Osteoblast (primary cell): ENCODE measurements around the gene MLH3. TPM values are rescaled to one million over a fixed set of nuclear protein-coding genes. Genes with fewer than 3 reads are reported as not detected.
A peak's percentile ranks its signal among the peaks of the same experiment; 100 is the strongest.

Experiments used
- DNase-seq: peaks from one replicate; pipeline ENCODE4 v3.0.0; 2011; ENCODE audit warnings: low spot score, mixed read lengths; ENCODE audit not compliant: insufficient read length; ENCODE audit errors: missing footprints
- H2AFZ ChIP-seq: 2 replicates; pipeline ENCODE4 v1.6.0; 2011; ENCODE audit warnings: mild to moderate bottlenecking, low read length
- H3K27ac ChIP-seq: 2 replicates; pipeline ENCODE4 v1.5.1; 2011; ENCODE audit warnings: mild to moderate bottlenecking, low read depth, low read length, moderate library complexity
- H3K27me3 ChIP-seq: 2 replicates; pipeline ENCODE4 v1.6.0; 2012; ENCODE audit warnings: mild to moderate bottlenecking, control low read depth, inconsistent platforms, low read length, moderate library complexity; ENCODE audit not compliant: insufficient read depth
- H3K36me3 ChIP-seq: 2 replicates; pipeline ENCODE4 v1.5.1; 2011; ENCODE audit warnings: mild to moderate bottlenecking, low read length, control low read depth, moderate library complexity; ENCODE audit not compliant: insufficient read depth
- H3K4me1 ChIP-seq: 2 replicates; pipeline ENCODE4 v1.5.1; 2011; ENCODE audit warnings: mild to moderate bottlenecking, low read length, control low read depth, moderate library complexity; ENCODE audit not compliant: insufficient read depth
- H3K4me2 ChIP-seq: 2 replicates; pipeline ENCODE4 v1.6.0; 2011; ENCODE audit warnings: mild to moderate bottlenecking, low read length; ENCODE audit not compliant: insufficient read depth
- H3K4me3 ChIP-seq: fragments of 200-600 bp; sonication (generic); 3 replicates; pipeline ENCODE4 v1.5.1; 2012; ENCODE audit warnings: mild to moderate bottlenecking, low read length, inconsistent platforms; ENCODE audit not compliant: insufficient read depth
- H3K79me2 ChIP-seq: 2 replicates; pipeline ENCODE4 v1.6.0; 2012; ENCODE audit warnings: mild to moderate bottlenecking, low read length, control low read depth, inconsistent platforms; ENCODE audit not compliant: insufficient read depth
- H3K9me3 ChIP-seq: 2 replicates; pipeline ENCODE4 v1.5.1; 2011; ENCODE audit warnings: low read depth, low read length, control low read depth
- H4K20me1 ChIP-seq: 2 replicates; pipeline ENCODE4 v1.6.0; 2012; ENCODE audit warnings: mild to moderate bottlenecking, low read length, control low read depth; ENCODE audit not compliant: insufficient read depth
- total RNA-seq: library from RNA; depleted of rRNA; stranded (reverse); fragments of >200 nt; gene quantifications from 2 replicates; pipeline ENCODE4 v1.2.3, GENCODE V29; 2012
- TF ChIP-seq, protein P1 (sequence below): IDR thresholded peaks from 2 replicates; pipeline ENCODE4 v1.5.1; 2011; ENCODE audit warnings: mild to moderate bottlenecking, low read depth, low read length, moderate library complexity; ENCODE audit errors: extremely low read depth

The MLH3 gene
- total RNA-seq, 1 donor = 40.5 TPM

DNA sequence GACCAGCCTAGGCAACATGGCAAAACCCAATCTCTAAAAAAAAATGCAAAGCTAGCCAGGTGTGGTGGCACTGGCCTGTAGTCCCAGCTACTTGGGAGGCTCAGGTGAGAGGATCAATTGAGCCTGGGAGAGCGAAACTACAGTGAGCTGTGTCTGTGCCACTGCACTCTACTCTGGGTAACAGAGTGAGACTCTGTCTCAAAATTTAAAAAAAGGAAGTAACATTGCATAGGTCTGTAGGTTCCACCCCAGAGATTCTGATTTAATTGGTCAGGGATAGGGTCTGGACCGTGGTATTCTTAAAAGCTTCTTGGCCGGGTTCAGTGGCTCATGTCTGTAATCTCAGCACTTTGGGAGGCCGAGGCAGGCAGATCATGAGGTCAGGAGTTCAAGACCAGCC lies 44.4 kb upstream of the MLH3 start:
- H3K4me1 ChIP-seq = peaks cover 4% of the 10 kb centered on the region
- no peak for DNase-seq
- H3K9me3 ChIP-seq = no peaks in the 10 kb centered on the region
- no peak overlapping the region for H2AFZ ChIP-seq
- no peak overlapping the region for H3K27ac ChIP-seq
- peaks cover 6% of the 10 kb centered on the region for H4K20me1 ChIP-seq
- H3K4me2 ChIP-seq = no peak overlapping the region
- peaks cover 72% of the 10 kb centered on the region for H3K36me3 ChIP-seq
- TF ChIP-seq, protein P1, sequence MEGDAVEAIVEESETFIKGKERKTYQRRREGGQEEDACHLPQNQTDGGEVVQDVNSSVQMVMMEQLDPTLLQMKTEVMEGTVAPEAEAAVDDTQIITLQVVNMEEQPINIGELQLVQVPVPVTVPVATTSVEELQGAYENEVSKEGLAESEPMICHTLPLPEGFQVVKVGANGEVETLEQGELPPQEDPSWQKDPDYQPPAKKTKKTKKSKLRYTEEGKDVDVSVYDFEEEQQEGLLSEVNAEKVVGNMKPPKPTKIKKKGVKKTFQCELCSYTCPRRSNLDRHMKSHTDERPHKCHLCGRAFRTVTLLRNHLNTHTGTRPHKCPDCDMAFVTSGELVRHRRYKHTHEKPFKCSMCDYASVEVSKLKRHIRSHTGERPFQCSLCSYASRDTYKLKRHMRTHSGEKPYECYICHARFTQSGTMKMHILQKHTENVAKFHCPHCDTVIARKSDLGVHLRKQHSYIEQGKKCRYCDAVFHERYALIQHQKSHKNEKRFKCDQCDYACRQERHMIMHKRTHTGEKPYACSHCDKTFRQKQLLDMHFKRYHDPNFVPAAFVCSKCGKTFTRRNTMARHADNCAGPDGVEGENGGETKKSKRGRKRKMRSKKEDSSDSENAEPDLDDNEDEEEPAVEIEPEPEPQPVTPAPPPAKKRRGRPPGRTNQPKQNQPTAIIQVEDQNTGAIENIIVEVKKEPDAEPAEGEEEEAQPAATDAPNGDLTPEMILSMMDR = no peak
- no peaks in the 10 kb centered on the region for H3K27me3 ChIP-seq
- H3K4me3 ChIP-seq = no peak overlapping the region
- H3K79me2 ChIP-seq = no peaks in the 10 kb centered on the region

DNA sequence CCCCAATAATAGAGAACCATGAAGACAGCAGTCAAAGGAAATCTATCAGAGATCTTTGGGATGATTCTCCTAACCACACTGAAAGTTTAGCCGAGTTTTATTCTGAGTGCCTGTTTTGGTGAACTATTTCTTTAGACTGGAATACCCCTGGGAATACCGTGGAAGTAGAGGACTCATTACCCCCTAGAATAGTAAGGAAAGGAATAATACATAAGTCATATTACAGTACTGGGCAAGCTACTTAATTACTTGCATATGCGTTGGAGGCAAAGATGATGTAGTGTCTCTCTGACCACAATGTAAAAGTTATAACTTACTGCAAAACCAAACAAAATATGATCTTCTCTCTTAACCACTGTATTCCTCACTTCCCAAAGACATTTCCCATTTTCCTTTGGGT lies 43.6 kb upstream of the MLH3 start:
- Histone ChIP-seq H3K79me2 (no peaks in the 10 kb centered on the region), H3K4me3 (no peak overlapping the region), H4K20me1 (peaks cover 6% of the 10 kb centered on the region), H3K27me3 (no peaks in the 10 kb centered on the region), H3K4me2 (peak overlapping the region; percentile 7), H3K27ac (peak overlapping the region; percentile 46), H3K36me3 (peaks cover 70% of the 10 kb centered on the region), H3K4me1 (peaks cover 4% of the 10 kb centered on the region), H2AFZ (no peak overlapping the region), H3K9me3 (no peaks in the 10 kb centered on the region)
- peak; percentile 34 for DNase-seq
- TF ChIP-seq, protein P1 = no peak

DNA sequence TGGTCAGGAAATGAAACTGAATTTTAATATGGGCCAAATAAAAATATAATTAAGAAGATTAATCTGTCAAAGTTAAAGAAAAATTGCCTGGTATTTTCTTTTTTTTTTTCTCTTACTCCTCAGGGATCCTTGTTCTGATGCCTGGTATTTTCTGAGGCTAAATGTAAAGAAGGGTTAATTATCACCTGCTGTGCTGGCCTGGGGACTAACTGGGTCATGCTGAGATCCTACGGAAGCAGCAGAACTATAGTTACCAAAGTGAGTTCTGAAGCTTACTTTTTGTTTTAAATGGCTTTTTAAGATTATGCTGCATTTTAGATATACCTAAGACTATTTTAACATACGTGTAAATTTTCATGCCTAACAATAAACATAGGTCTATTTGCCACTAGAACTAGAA lies 41.4 kb upstream of the MLH3 start:
- no peak for DNase-seq
- no peak overlapping the region for H3K27ac ChIP-seq
- H3K36me3 ChIP-seq = peaks cover 61% of the 10 kb centered on the region
- H3K79me2 ChIP-seq = no peaks in the 10 kb centered on the region
- H3K9me3 ChIP-seq = no peaks in the 10 kb centered on the region
- H3K4me2 ChIP-seq = no peak overlapping the region
- no peaks in the 10 kb centered on the region for H3K27me3 ChIP-seq
- TF ChIP-seq, protein P1 = no peak
- H3K4me3 ChIP-seq = no peak overlapping the region
- peaks cover 4% of the 10 kb centered on the region for H3K4me1 ChIP-seq
- no peak overlapping the region for H2AFZ ChIP-seq
- H4K20me1 ChIP-seq = no peaks in the 10 kb centered on the region

DNA sequence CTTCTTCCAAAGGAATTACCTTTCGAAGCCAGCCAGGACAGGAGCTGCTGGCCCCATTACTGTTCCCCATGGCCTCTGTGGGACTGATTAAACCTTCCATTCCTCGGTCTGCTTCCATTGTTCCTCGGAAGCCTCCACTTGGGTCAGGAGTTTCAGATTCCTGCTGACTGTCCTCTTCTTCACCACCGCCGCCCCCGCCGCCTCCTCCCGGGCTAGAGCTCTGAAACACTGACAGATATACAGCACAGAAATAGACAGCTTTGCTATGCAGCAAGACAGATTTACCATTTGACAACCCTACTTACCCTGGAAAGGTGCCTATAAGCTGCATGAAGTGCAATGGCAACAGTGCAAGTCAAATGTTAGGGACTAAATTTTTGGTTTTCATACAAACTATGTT lies 40.0 kb upstream of the MLH3 start:
- peaks cover 61% of the 10 kb centered on the region for H3K36me3 ChIP-seq
- no peak overlapping the region for H3K4me3 ChIP-seq
- no peaks in the 10 kb centered on the region for H3K79me2 ChIP-seq
- TF ChIP-seq, protein P1 = no peak
- H3K9me3 ChIP-seq = no peaks in the 10 kb centered on the region
- no peak overlapping the region for H3K27ac ChIP-seq
- no peak overlapping the region for H2AFZ ChIP-seq
- peaks cover 4% of the 10 kb centered on the region for H3K4me1 ChIP-seq
- DNase-seq = no peak
- H3K27me3 ChIP-seq = no peaks in the 10 kb centered on the region
- no peaks in the 10 kb centered on the region for H4K20me1 ChIP-seq
- no peak overlapping the region for H3K4me2 ChIP-seq
